ENCODE data around the gene ATP5PO. TPM values are rescaled to one million over a fixed set of nuclear protein-coding genes. Genes with fewer than 3 reads are reported as not detected.
"Not testable (repeated sequence)": the region's sequence is repeated elsewhere in the genome, so short reads cannot be mapped to it uniquely, and the experiment has no call there.

The ATP5PO gene
- total and polyA plus RNA-seq, 12 donors: 551 to 1,557 (median 857) TPM

DNA sequence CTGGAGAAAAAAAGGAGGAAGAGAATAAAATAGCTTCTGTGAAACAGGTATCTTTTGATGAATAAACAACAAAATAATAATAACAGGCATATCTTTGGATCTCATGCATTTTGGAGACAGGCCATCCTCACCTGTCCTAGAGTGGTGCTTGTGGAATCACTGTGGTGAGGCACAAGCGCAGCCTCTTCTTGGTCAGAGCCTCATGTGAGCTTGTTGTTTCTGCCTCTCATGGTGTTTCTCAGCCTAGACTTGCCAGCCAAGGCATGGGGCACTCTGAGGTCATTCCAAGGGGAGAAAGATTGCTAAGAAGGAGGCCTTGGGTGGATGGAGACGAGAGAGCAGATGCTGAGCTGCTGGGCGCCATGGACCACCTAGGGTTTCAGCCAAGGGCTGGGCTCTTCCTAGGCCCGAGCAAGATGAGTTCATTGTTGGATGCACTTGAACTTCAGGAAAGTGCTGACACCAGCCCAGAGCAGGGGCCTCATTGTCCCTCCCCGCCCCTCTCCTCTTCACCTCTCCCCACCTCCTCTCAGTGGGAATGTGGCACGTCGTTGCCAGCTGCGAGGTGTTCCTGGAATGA is 49.5 kb downstream of the ATP5PO start:
- WGBS, 2 donors: 76 to 77% methylated on average over 8 of the region's 8 CpGs
- intact Hi-C loops (cut with DNase I): no loop called here
- H3K27ac ChIP-seq: no peak overlapping the region
- no peaks in the 10 kb centered on the region for H3K4me1 ChIP-seq
- no peaks in the 10 kb centered on the region for H3K36me3 ChIP-seq
- H3K27me3 ChIP-seq: no peaks in the 10 kb centered on the region
- no peak for DNase-seq
- no peak for ATAC-seq
- no peak overlapping the region for H3K4me3 ChIP-seq
- no peaks in the 10 kb centered on the region for H3K9me3 ChIP-seq
- TF ChIP-seq, protein P1, sequence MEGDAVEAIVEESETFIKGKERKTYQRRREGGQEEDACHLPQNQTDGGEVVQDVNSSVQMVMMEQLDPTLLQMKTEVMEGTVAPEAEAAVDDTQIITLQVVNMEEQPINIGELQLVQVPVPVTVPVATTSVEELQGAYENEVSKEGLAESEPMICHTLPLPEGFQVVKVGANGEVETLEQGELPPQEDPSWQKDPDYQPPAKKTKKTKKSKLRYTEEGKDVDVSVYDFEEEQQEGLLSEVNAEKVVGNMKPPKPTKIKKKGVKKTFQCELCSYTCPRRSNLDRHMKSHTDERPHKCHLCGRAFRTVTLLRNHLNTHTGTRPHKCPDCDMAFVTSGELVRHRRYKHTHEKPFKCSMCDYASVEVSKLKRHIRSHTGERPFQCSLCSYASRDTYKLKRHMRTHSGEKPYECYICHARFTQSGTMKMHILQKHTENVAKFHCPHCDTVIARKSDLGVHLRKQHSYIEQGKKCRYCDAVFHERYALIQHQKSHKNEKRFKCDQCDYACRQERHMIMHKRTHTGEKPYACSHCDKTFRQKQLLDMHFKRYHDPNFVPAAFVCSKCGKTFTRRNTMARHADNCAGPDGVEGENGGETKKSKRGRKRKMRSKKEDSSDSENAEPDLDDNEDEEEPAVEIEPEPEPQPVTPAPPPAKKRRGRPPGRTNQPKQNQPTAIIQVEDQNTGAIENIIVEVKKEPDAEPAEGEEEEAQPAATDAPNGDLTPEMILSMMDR (IDR thresholded peaks at IDR 0.05): no peak

DNA sequence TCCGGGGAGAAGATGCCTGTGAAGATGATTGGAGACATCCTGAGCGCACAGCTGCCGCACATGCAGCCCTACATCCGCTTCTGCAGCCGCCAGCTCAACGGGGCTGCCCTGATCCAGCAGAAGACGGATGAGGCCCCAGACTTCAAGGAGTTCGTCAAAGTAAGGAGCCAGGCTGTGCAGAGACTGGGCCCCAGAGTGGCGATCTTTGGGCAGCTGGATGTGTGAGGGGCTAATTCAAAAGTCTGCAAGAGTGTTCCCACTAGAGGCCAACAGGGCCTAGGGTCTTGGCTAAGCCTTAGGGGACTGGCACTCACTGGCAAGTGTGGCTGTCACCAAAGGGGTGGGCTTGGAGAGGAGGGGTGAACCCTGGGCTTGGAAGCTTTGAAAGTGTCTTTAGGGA is 50.4 kb downstream of the ATP5PO start:
- no peak for DNase-seq
- TF ChIP-seq, protein P1 (IDR thresholded peaks at IDR 0.05): no peak
- intact Hi-C loops (cut with DNase I): no loop called here
- H3K9me3 ChIP-seq: no peaks in the 10 kb centered on the region
- no peaks in the 10 kb centered on the region for H3K4me1 ChIP-seq
- 92 to 93% methylated on average over 9 of the region's 9 CpGs for whole genome bisulfite sequencing, 2 donors
- peak in 1 of 8 donors; percentile 34 for ATAC-seq
- H3K36me3 ChIP-seq: no peaks in the 10 kb centered on the region
- no peak overlapping the region for H3K4me3 ChIP-seq
- H3K27ac ChIP-seq: no peak overlapping the region
- H3K27me3 ChIP-seq: no peaks in the 10 kb centered on the region

DNA sequence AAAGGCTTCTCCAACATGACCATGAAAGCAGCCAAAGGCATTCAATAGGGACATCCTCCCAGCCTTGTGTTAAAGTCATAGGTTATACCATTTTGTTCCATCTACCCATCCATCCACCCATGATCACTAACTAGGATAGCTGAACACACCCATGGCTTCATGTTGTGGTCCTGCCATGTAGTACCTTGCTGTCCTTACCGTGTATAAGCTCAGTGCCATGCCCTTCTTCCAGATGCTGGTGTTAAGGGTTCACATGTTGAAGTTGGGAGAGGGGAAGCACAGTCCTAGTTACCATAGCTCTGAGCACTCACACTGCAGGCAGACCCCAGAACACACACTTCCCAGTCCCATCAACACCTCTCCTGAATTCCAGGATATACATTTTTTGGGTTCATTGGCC is 51.5 kb downstream of the ATP5PO start:
- Histone ChIP-seq H3K36me3 (no peaks in the 10 kb centered on the region), H3K4me1 (peaks cover 0 to 5% (median 0%) of the 10 kb centered on the region in 9 donors), H3K9me3 (no peaks in the 10 kb centered on the region), H3K27me3 (no peaks in the 10 kb centered on the region), H3K27ac (no peak overlapping the region), H3K4me3 (no peak overlapping the region)
- intact Hi-C loops (cut with DNase I): no loop called here
- WGBS, 2 donors: 84 to 95% methylated on average over 1 of the region's 1 CpG
- ATAC-seq: no peak
- DNase-seq: no peak
- TF ChIP-seq, protein P1 (IDR thresholded peaks at IDR 0.05): no peak

DNA sequence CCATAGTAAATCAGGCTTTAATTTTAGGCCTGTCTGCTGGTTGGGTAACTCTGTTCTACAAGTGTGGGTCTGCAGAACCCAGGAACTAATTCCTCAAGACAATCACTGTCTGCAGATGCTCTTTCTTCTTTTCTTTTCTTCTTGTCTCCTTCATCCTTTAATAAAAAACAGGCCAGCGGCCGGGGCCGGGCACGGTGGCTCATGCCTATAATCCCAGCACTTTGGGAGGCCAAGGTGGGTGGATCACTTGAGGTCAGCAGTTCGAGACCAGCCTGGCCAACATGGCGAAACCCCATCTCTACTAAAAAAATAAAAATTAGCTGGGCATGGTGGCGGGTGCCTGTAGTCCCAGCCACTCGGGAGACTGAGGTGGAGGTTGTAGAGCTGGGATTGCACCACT is 52.4 kb downstream of the ATP5PO start:
- H3K4me1 ChIP-seq; H3K9me3 ChIP-seq; intact Hi-C loops (cut with DNase I); H3K27me3 ChIP-seq; DNase-seq; H3K4me3 ChIP-seq; H3K27ac ChIP-seq; H3K36me3 ChIP-seq; ATAC-seq: not testable (repeated sequence)
- WGBS, 2 donors: 97 to 98% methylated on average over 8 of the region's 8 CpGs

DNA sequence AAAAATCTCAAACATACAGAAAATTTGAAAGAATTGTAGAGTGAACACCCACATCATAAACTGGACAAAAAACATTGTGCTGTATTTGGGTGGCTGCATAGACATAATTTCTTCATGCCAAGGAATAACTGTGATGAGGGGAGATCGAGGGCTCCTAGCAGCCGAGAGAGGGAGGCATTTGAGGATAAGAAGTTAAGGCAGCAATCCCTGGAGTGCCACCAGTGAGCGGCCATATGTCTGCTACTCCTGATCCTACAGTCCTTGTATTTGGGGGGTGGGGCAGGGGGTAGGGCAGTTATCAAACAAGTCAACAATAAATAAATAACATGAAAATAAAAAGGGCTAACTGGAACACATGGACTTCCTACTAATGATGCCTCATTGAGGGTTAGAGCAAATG is 54.5 kb downstream of the ATP5PO start:
- Histone ChIP-seq H3K27me3 (no peaks in the 10 kb centered on the region), H3K4me1 (peaks cover 0 to 9% (median 0%) of the 10 kb centered on the region in 9 donors), H3K4me3 (no peak overlapping the region), H3K36me3 (no peaks in the 10 kb centered on the region), H3K9me3 (no peaks in the 10 kb centered on the region), H3K27ac (no peak overlapping the region)
- ATAC-seq (no peak), DNase-seq (no peak)
- WGBS, 2 donors: 93 to 94% methylated on average over 3 of the region's 3 CpGs
- intact Hi-C loops (cut with DNase I): no loop called here
- TF ChIP-seq, protein P1 (IDR thresholded peaks at IDR 0.05): no peak

Measured in heart right ventricle (tissue), 16 donors.